ENCODE measurements around the gene TAF9B.

The TAF9B gene

DNA sequence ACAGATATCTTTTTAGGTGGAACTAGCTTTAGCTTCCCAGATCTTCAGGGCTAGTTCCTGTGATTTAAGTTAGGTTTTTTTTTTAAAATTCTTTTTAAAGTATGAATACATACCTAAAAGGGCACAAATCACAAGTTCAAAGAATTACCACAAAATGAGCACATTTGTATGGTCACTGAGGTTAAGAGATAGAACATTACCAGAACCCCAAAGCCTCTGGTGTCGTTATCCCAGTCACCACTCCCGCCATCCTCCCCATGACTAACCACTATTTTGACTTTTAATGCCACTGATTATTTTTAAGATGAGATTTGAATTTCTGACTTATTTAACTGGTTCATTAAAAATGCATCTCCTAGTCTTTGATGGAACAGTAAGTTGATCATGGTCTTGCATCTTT lies 30.0 kb downstream of the TAF9B start:
- Histone ChIP-seq H3K27me3 (ENCODE audit: control insufficient read depth in 1 of 2, insufficient read depth in 1 of 2, low read length in 2 of 2) (no peaks in the 10 kb centered on the region), H4K91ac (ENCODE audit: low read length) (no peak overlapping the region), H2BK5ac (ENCODE audit: low read depth, low read length, poor library complexity, severe bottlenecking) (no peak overlapping the region), H3K4me2 (ENCODE audit: low read length, poor library complexity, severe bottlenecking) (no peak overlapping the region), H3K14ac (ENCODE audit: low read length in 2 of 2) (no peak overlapping the region), H3K9ac (ENCODE audit: low read length) (no peak overlapping the region), H4K8ac (ENCODE audit: low read length) (no peak overlapping the region), H3K4me1 (ENCODE audit: control insufficient read depth, insufficient read depth, low read depth, low read length) (no peaks in the 10 kb centered on the region), H3K4ac (ENCODE audit: low read depth in 1 of 2, low read length in 2 of 2) (no peak overlapping the region), H3K9me3 (ENCODE audit: control insufficient read depth, low read length) (no peaks in the 10 kb centered on the region), H3K36me3 (ENCODE audit: control insufficient read depth in 1 of 2, insufficient read depth in 2 of 2, low read depth in 1 of 2, low read length in 2 of 2) (peaks cover 11 to 55% of the 10 kb centered on the region in 2 experiments), H2BK120ac (ENCODE audit: low read depth, low read length) (no peak overlapping the region), H3K23ac (ENCODE audit: low read length in 2 of 2) (no peak overlapping the region), H3K79me1 (replicated peaks; ENCODE audit: low read length, poor library complexity, severe bottlenecking) (peaks cover 2% of the 10 kb centered on the region), H2BK12ac (ENCODE audit: low read length in 2 of 2) (no peak overlapping the region), H3K27ac (ENCODE audit: low read length, poor library complexity, severe bottlenecking) (no peak overlapping the region), H3K4me3 (ENCODE audit: insufficient read depth in 1 of 2, low read depth in 1 of 2, low read length in 2 of 2) (no peak overlapping the region), H3K18ac (ENCODE audit: low read depth in 1 of 2, low read length in 2 of 2) (no peak overlapping the region), H2AK5ac (ENCODE audit: low read length, severe bottlenecking) (no peak overlapping the region), H2AFZ (ENCODE audit: low read depth, low read length) (no peak overlapping the region), H2BK15ac (ENCODE audit: low read depth, poor library complexity, severe bottlenecking) (no peak overlapping the region)
- no CpG with 5 or more reads among the region's 2 CpGs for WGBS
- no peak for DNase-seq

DNA sequence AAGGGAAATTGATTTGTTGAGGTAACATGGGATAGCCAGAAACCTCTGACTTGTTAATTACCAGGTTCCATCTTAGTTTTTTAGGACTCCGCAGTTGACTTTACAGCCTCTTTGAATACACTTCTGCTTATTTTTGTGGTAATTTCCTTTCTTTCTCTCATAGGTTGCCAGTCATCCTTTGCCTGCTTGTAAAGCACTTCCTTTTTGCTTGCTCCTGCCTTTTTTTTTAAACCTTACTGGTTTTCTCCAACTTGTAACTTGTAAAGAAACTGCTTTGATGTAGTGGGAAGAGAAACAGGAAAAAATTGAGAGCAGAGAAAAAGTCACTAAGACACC lies 32.8 kb downstream of the TAF9B start:
- 100% methylated on average over 1 of the region's 1 CpG for WGBS
- Histone ChIP-seq H2AFZ (ENCODE audit: low read depth, low read length) (no peak overlapping the region), H3K27ac (ENCODE audit: low read length, poor library complexity, severe bottlenecking) (no peak overlapping the region), H2BK5ac (ENCODE audit: low read depth, low read length, poor library complexity, severe bottlenecking) (no peak overlapping the region), H2AK5ac (ENCODE audit: low read length, severe bottlenecking) (no peak overlapping the region), H2BK12ac (ENCODE audit: low read length in 2 of 2) (no peak overlapping the region), H3K9me3 (ENCODE audit: control insufficient read depth, low read length) (no peaks in the 10 kb centered on the region), H2BK15ac (ENCODE audit: low read depth, poor library complexity, severe bottlenecking) (no peak overlapping the region), H4K8ac (ENCODE audit: low read length) (no peak overlapping the region), H3K4ac (ENCODE audit: low read depth in 1 of 2, low read length in 2 of 2) (no peak overlapping the region), H3K23ac (ENCODE audit: low read length in 2 of 2) (no peak overlapping the region), H3K4me1 (ENCODE audit: control insufficient read depth, insufficient read depth, low read depth, low read length) (peaks cover 2% of the 10 kb centered on the region), H3K9ac (ENCODE audit: low read length) (no peak overlapping the region), H4K91ac (ENCODE audit: low read length) (no peak overlapping the region), H3K18ac (ENCODE audit: low read depth in 1 of 2, low read length in 2 of 2) (no peak overlapping the region), H3K27me3 (ENCODE audit: control insufficient read depth in 1 of 2, insufficient read depth in 1 of 2, low read length in 2 of 2) (no peaks in the 10 kb centered on the region), H3K14ac (ENCODE audit: low read length in 2 of 2) (no peak overlapping the region), H2BK120ac (ENCODE audit: low read depth, low read length) (no peak overlapping the region), H3K4me2 (ENCODE audit: low read length, poor library complexity, severe bottlenecking) (no peak overlapping the region), H3K79me1 (replicated peaks; ENCODE audit: low read length, poor library complexity, severe bottlenecking) (no peaks in the 10 kb centered on the region), H3K4me3 (ENCODE audit: insufficient read depth in 1 of 2, low read depth in 1 of 2, low read length in 2 of 2) (peak overlapping the region in 1 of 2 experiments; percentile 94), H3K36me3 (ENCODE audit: control insufficient read depth in 1 of 2, insufficient read depth in 2 of 2, low read depth in 1 of 2, low read length in 2 of 2) (peaks cover 3 to 27% of the 10 kb centered on the region in 2 experiments)
- DNase-seq = no peak

DNA sequence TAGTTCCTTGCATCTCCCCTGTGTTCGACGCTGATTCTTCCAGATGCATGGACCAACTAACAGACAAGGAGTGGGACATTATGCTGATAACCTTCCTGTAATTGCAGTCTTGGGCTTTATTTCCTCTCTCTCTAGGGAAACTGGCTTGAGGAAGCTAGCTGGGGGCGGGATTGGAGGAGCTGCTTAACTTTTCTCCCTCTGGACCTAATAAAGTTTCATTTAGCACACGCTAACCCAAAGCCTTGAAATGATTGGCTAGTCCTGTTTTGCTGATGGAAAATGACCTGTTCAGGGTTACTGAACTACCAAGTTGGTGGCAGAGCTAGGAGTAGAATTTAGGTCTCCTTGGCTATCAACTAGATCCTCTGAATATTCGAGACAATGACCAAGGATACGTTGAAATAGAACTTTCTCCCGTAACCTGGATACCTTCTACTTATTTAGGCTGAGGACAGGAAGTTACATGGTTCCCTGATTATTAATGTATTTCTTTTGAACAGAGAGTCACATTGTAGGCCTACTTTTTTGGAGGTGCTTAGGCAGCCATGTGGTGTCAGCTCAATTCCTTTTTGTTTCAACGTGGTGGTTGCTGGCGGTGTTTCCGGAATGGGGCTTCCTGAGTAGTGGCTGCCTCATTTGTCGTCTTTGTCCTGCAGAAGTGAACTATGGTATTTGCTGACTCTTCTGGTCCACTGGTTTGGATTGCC lies 33.4 kb downstream of the TAF9B start:
- H3K14ac ChIP-seq (ENCODE audit: low read length in 2 of 2) = no peak overlapping the region
- peaks cover 2 to 22% of the 10 kb centered on the region in 2 experiments for H3K36me3 ChIP-seq (ENCODE audit: control insufficient read depth in 1 of 2, insufficient read depth in 2 of 2, low read depth in 1 of 2, low read length in 2 of 2)
- H3K27ac ChIP-seq (ENCODE audit: low read length, poor library complexity, severe bottlenecking) = no peak overlapping the region

DNA sequence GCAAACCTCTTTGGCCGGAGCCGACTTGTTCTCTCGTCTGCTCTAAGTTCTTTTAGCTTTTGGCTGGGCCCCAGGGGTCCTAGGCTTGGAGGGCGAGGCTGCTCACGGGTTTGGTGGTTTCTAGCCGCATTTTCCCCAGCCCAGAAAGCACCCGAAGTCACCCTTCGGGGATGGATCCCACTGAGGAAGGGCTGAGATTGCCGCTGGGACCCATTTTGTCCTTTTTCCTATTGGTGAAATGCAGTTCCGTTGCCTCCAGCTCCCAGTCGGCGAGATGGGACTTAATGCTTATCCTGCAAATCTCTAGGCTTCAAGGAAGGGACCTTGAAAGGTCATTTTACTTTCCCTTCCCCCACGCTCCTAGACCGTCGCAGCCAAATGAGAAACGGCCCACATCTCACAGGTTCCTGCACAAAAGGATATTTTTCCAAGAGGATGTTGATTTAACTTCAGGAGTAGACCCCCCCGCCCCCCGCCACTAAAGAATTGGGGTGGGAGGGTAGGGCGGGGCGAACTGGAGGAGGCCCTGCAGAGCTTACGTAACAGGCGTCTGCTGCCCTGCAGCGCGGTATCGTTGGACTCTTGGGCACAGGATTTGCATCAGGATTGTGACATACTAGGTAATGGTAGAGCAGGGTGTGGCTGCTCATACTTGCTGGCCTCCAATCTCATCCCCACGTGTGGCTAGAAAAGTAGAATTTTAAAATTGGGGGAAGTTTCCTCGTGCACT lies 34.8 kb downstream of the TAF9B start:
- Histone ChIP-seq H3K4ac (ENCODE audit: low read depth in 1 of 2, low read length in 2 of 2) (peak overlapping the region in 1 of 2 experiments; percentile 94), H3K9me3 (ENCODE audit: control insufficient read depth, low read length) (no peaks in the 10 kb centered on the region), H2AK5ac (ENCODE audit: low read length, severe bottlenecking) (no peak overlapping the region), H3K4me1 (ENCODE audit: control insufficient read depth, insufficient read depth, low read depth, low read length) (peaks cover 2% of the 10 kb centered on the region), H2BK5ac (ENCODE audit: low read depth, low read length, poor library complexity, severe bottlenecking) (no peak overlapping the region), H3K14ac (ENCODE audit: low read length in 2 of 2) (peak overlapping the region in 1 of 2 experiments; percentile 32), H2BK15ac (ENCODE audit: low read depth, poor library complexity, severe bottlenecking) (no peak overlapping the region), H3K27ac (ENCODE audit: low read length, poor library complexity, severe bottlenecking) (peak overlapping the region; percentile 92), H3K4me2 (ENCODE audit: low read length, poor library complexity, severe bottlenecking) (peak overlapping the region; percentile 58), H2BK120ac (ENCODE audit: low read depth, low read length) (peak overlapping the region; percentile 1), H3K9ac (ENCODE audit: low read length) (peak overlapping the region; percentile 98), H3K18ac (ENCODE audit: low read depth in 1 of 2, low read length in 2 of 2) (peak overlapping the region in 1 of 2 experiments; percentile 95), H3K4me3 (ENCODE audit: insufficient read depth in 1 of 2, low read depth in 1 of 2, low read length in 2 of 2) (peak overlapping the region; percentile 71 to 94), H4K8ac (ENCODE audit: low read length) (peak overlapping the region; percentile 16), H4K91ac (ENCODE audit: low read length) (peak overlapping the region; percentile 25), H2BK12ac (ENCODE audit: low read length in 2 of 2) (no peak overlapping the region), H2AFZ (ENCODE audit: low read depth, low read length) (no peak overlapping the region), H3K79me1 (replicated peaks; ENCODE audit: low read length, poor library complexity, severe bottlenecking) (no peaks in the 10 kb centered on the region), H3K27me3 (ENCODE audit: control insufficient read depth in 1 of 2, insufficient read depth in 1 of 2, low read length in 2 of 2) (no peaks in the 10 kb centered on the region), H3K23ac (ENCODE audit: low read length in 2 of 2) (no peak overlapping the region), H3K36me3 (ENCODE audit: control insufficient read depth in 1 of 2, insufficient read depth in 2 of 2, low read depth in 1 of 2, low read length in 2 of 2) (peaks cover 0 to 11% of the 10 kb centered on the region in 2 experiments)
- peak; percentile 47 for DNase-seq
- 2% methylated on average over 19 of the region's 27 CpGs for WGBS

More for the DNA sequence above, 33.4 kb downstream of the TAF9B start:
- H3K9me3 ChIP-seq (ENCODE audit: control insufficient read depth, low read length) = no peaks in the 10 kb centered on the region
- H3K4me1 ChIP-seq (ENCODE audit: control insufficient read depth, insufficient read depth, low read depth, low read length) = peaks cover 2% of the 10 kb centered on the region
- no peak overlapping the region for H4K91ac ChIP-seq (ENCODE audit: low read length)
- no peak for DNase-seq
- no peak overlapping the region for H2BK12ac ChIP-seq (ENCODE audit: low read length in 2 of 2)
- H3K23ac ChIP-seq (ENCODE audit: low read length in 2 of 2) = no peak overlapping the region
- no peak overlapping the region for H2AK5ac ChIP-seq (ENCODE audit: low read length, severe bottlenecking)
- 77% methylated on average over 5 of the region's 11 CpGs for WGBS
- H2AFZ ChIP-seq (ENCODE audit: low read depth, low read length) = no peak overlapping the region
- no peak overlapping the region for H4K8ac ChIP-seq (ENCODE audit: low read length)
- no peak overlapping the region for H2BK5ac ChIP-seq (ENCODE audit: low read depth, low read length, poor library complexity, severe bottlenecking)
- peak overlapping the region; percentile 39 for H3K4me2 ChIP-seq (ENCODE audit: low read length, poor library complexity, severe bottlenecking)
- H2BK120ac ChIP-seq (ENCODE audit: low read depth, low read length) = no peak overlapping the region
- no peaks in the 10 kb centered on the region for H3K27me3 ChIP-seq (ENCODE audit: control insufficient read depth in 1 of 2, insufficient read depth in 1 of 2, low read length in 2 of 2)
- peak overlapping the region in 1 of 2 experiments; percentile 94 for H3K4me3 ChIP-seq (ENCODE audit: insufficient read depth in 1 of 2, low read depth in 1 of 2, low read length in 2 of 2)
- H2BK15ac ChIP-seq (ENCODE audit: low read depth, poor library complexity, severe bottlenecking) = no peak overlapping the region
- peak overlapping the region; percentile 98 for H3K9ac ChIP-seq (ENCODE audit: low read length)
- H3K18ac ChIP-seq (ENCODE audit: low read depth in 1 of 2, low read length in 2 of 2) = no peak overlapping the region
- no peak overlapping the region for H3K4ac ChIP-seq (ENCODE audit: low read depth in 1 of 2, low read length in 2 of 2)
- H3K79me1 ChIP-seq (replicated peaks; ENCODE audit: low read length, poor library complexity, severe bottlenecking) = no peaks in the 10 kb centered on the region

Data from mesenchymal stem cell (in vitro differentiated cells and primary cell).